ENCODE results near the gene WWOX.

WWOX gene

DNA sequence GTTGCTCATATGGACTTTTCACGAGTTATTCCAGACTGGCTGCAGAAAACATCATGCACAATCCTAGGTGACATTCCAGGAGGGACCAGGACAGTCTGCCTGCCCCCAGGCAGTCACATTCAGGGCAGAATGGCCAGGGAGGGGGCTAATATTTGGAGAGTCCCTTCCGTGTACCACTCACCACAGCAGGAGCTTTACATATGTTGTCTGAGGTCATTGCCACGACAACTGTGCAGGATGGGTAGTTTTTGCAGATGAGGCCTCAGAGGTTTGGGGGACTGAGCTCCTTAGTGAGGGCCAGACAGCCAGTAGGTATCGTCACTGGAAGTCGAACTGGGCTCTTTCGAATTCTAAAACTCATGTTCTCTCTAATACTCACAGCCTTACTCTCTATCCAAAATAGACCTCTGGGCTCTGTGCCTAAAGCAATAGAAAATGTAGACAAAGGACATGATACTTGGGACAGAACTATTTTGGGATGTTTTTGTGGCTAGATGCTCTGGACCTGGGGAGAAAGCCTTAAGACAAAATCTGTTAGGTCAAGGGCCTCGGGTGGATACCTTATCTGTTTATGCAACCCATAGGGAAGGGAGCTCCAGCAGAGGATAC, 1162.6 kb downstream of the WWOX start:
- Histone ChIP-seq H3K9ac (ENCODE audit: low read length) (no peak overlapping the region), H3K9me3 (replicated peaks; ENCODE audit: insufficient read depth, low read length) (no peaks in the 10 kb centered on the region), H2AFZ (ENCODE audit: low read length) (no peak overlapping the region), H3K27ac (ENCODE audit: low read length) (no peak overlapping the region), H3K79me2 (ENCODE audit: low read length) (no peaks in the 10 kb centered on the region), H3K4me1 (ENCODE audit: low read length) (no peaks in the 10 kb centered on the region), H4K20me1 (ENCODE audit: insufficient read depth, low read length) (no peaks in the 10 kb centered on the region), H3K27me3 (replicated peaks; ENCODE audit: insufficient read depth, low read length) (no peaks in the 10 kb centered on the region), H3K36me3 (replicated peaks; ENCODE audit: insufficient read depth, low read length) (no peaks in the 10 kb centered on the region), H3F3A (ENCODE audit: insufficient read depth, low read length) (no peaks in the 10 kb centered on the region), H3K4me3 (ENCODE audit: low read length) (no peak overlapping the region), H3K9me2 (replicated peaks; ENCODE audit: insufficient read depth, low read length) (no peaks in the 10 kb centered on the region), H3K4me2 (ENCODE audit: low read depth, low read length) (no peak overlapping the region)
- DNase-seq, result no peak
- TF ChIP-seq EZH2 (optimal IDR thresholded peaks at IDR 0.05; ENCODE audit: low read depth, low read length) (no peak), EZH2phosphoT487 (IDR thresholded peaks at IDR 0.05; ENCODE audit: low read length) (no peak)
- TF ChIP-seq, protein P1, sequence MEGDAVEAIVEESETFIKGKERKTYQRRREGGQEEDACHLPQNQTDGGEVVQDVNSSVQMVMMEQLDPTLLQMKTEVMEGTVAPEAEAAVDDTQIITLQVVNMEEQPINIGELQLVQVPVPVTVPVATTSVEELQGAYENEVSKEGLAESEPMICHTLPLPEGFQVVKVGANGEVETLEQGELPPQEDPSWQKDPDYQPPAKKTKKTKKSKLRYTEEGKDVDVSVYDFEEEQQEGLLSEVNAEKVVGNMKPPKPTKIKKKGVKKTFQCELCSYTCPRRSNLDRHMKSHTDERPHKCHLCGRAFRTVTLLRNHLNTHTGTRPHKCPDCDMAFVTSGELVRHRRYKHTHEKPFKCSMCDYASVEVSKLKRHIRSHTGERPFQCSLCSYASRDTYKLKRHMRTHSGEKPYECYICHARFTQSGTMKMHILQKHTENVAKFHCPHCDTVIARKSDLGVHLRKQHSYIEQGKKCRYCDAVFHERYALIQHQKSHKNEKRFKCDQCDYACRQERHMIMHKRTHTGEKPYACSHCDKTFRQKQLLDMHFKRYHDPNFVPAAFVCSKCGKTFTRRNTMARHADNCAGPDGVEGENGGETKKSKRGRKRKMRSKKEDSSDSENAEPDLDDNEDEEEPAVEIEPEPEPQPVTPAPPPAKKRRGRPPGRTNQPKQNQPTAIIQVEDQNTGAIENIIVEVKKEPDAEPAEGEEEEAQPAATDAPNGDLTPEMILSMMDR (IDR thresholded peaks at IDR 0.05; ENCODE audit: low read length), result no peak

Data from MM.1S (cell line).